CD4-positive, alpha-beta T cell treated with Interleukin-10 for 1 hour (primary cell): Measurements from ENCODE around the gene DET1.
"Not testable (repeated sequence)": the region's sequence is repeated elsewhere in the genome, so short reads cannot be mapped to it uniquely, and the experiment has no call there.

Source experiments
- DNase-seq: peaks from one replicate; pipeline ENCODE4 v3.0.0-alpha.2; 2020

DET1 gene

DNA sequence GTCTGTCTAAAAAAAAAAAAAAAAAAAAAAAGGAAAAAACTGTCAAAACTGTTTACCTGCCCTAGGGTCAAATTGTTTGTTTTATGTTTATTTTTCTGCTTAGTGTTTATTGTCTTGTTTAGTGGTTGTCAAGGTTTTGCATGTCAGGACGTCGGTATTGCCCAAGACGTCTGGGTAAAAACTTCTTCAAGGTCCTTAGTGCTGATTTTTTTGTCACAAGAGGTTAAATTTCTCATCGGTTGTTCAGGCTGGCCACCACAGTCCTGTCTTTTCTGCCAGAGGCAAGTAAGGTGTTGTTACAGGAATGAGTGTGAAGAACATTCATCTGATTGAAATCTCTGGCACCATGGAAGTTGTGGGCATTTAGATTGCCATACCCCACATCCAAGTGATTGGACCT is 7.0 kb downstream of the DET1 start:
- no peak for DNase-seq

DNA sequence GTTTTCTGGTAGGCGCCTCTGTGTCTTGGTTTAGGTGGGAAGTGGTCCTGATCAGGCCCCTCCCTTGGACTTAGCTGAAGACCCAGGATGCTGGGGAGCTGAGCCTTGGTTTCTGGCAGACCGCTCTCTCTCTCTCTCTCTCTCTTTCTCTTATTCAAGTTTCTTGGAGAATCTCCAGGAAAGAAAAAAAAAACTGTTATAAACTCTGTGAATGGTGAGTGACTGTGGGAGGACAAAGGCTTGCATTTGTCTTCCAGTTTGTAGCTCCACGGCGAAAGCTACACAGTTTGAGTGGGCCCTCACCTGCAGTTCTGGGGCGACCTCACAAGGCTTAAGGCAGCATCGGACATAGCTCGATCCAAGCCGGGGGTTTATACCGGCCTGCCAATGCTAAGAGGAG is 7.5 kb downstream of the DET1 start:
- no peak for DNase-seq

- no peak for DNase-seq
Observed at GRCh38 chr15:88537591-88538317, 8.7 kb downstream of the DET1 start.

DNA sequence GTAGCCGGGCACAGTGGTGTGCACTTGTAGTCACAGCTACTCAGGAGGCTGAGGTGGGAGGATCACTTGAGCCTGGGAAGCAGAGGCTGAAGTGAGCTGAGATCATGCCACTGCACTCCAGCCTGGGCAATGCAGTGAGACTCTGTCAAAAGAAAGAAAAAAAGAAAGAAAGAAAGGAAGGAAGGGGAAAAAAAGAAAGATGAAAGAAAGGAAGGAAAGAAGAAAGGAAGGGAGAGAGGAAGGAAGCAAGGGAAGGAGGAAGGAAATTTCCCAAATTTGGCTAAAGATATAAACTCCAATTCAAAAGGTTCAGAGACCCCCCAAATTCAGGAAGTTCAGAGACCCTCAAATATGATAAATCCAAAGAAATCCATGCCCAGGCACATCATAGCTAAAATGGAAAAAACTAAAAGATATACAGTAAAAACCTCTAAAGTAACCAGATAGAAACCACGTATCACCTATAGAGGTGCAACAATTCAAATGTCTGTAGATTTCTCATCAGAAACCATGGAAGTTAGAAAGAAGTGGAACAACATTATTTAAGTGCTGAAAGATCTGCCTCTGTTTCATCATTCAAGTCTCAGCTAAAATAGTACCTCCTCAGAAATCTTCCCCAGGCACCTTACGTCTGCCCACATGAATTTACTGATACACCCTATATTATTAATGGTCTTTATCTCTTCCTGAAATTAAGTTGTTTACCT is 10.7 kb downstream of the DET1 start:
- DNase-seq: no peak

- no peak for DNase-seq
Observed at GRCh38 chr15:88535100-88535499, 11.4 kb downstream of the DET1 start.

GRCh38 chr15:88533376-88533775 is 13.1 kb downstream of the DET1 start:
- DNase-seq: no peak

GRCh38 chr15:88529021-88529630 is 17.4 kb downstream of the DET1 start:
- no peak for DNase-seq

DNA sequence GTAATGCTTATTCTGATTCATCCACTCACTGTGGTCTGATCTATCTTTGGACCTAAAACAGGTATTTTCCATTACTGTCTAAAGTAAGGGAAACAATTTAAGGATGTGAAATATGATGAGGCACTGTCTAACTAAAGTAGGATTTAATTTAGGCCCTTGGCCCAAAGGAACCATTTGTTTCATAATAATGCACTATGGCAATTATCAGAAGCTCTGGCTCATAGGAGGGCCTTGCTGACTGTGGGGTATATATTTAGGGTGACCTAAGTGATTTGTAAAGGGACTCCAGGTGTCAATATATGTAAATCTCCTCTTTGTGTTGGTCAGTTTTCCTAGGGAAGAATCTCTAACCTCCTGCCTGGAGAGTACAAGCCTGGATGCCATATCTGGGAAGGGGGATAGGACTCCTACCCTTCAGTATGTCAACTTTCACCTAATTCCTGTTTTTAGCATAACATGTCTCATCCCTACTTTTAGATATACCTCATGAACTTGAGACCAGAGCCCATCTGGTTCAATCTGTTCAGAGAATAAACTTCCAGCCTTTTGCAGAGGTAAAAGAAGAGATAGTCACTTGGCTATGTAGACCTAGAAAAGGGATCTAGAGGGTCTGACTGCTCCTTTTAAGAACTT is 20.1 kb downstream of the DET1 start:
- DNase-seq: no peak

DNA sequence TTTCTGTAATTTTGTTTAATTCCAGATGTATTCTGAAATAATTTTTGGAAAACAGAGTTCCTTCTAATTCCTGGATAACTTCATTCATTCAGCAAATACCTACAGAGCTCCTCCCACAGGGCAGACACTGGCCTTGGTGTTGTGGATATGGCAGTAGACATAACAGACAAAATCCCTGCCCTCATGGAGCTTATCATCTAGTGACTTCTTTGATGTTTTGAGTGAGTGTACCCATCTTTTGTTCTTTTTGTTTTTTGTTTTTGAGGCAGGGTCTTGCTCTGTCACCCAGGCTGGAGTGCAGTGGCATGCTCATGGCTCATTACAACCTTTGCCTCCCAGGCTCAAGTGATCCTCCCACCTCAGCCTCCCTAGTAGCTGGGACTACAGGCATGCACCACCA is 21.1 kb downstream of the DET1 start:
- DNase-seq: no peak

DNA sequence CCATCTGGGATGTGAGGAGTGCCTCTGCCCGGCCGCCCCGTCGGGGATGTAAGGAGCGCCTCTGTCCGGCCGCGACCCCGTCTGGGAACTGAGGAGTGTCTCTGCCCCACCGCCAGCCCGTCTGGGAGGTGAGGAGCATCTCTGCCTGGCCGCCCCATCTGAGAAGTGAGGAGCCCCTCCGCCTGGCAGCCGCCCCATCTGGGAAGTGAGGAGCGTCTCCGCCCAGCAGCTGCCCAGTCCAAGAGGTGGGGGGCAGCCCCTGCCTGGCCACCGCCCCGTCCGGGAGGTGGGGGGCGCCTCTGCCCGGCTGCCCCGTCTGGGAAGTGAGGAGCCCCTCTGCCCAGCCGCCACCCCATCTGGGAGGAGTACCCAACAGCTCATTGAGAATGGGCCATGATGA is 22.4 kb downstream of the DET1 start:
- DNase-seq: not testable (repeated sequence)

GRCh38 chr15:88518903-88519302 is 27.6 kb downstream of the DET1 start:
- no peak for DNase-seq

- DNase-seq: no peak
Observed at GRCh38 chr15:88513195-88513594, 33.3 kb downstream of the DET1 start.

- no peak for DNase-seq
Observed at GRCh38 chr15:88512601-88513000, 33.9 kb downstream of the DET1 start.

DNA sequence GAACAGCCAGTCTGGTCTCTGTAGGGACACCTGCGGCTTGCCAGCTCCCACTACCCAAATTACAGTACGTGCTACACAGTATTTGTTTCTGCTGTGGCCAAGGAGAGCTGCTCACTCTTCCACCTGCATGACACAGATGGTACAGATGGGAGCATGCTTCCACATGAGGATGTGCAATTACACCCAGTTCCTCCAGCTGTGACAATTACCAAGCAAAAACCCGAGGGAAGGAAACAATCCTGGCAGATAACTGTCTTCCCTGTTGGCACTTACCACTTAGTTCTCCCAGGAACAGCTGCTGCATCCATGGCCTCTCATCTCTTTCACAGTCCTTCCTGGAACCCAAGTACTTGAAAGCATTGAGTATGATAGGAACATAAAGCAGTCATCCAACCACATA is 34.4 kb downstream of the DET1 start:
- DNase-seq: no peak

DNA sequence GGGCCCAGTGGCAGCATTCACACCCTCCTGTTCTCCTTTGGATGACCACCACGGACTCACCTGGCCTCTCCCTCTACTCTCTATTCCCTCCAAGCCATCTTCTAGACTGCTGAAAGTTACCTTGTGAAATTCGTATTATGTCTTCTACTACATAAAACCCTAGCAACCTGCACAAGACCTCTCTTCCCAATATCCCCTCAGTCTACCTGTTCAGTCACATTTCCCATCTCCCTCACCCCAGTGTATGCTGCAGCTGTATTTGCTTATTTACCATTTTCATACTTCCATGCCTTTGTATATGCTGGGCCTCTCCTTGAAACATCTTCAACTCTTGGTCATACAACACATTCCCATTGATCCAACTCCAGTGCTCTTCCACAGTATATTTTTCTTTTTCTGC is 35.3 kb downstream of the DET1 start:
- no peak for DNase-seq

GRCh38 chr15:88509964-88510363 is 36.5 kb downstream of the DET1 start:
- DNase-seq: no peak

- no peak for DNase-seq
Observed at GRCh38 chr15:88509321-88509720, 37.2 kb downstream of the DET1 start.

GRCh38 chr15:88506628-88507027 is 39.9 kb downstream of the DET1 start:
- no peak for DNase-seq

DNA sequence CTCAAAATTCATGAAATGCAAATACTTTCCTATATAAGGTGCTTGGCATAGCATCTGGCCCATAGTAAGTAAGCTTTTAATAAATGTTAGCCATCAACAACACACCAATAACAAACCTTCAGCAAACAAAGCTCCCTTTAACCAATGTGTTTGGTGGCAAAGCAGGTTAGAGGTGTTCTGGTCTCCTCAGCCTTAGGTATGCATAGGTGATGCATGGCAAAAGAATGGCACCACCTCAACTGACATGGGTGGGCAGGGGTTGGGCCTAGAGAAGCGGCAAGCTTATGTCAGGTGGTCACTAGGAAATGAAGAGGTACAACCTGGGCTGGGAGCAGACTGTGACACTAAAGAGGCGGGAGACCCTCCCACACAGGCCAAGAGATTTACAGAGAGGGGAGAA is 40.8 kb downstream of the DET1 start:
- DNase-seq: no peak

DNA sequence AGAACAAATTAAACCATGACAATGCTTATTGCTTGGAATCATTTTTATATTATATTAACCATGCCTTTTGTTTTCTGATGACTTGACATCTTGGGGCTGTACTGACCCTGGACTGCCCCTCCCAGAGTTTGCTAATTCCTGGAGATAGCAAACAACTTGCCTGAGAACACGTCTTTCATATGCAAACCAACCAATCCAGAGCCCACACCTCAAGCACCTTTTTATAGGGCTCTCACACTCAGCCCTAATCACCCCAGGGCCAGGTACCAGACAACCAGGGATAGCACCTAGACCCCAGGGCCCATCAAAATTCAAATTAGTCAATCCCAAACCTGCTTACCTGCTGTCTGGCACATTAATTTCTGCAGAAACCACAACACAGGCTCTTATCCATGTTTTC is 42.0 kb downstream of the DET1 start:
- no peak for DNase-seq

GRCh38 chr15:88498996-88499395 is 47.5 kb downstream of the DET1 start:
- DNase-seq: no peak

- no peak for DNase-seq
Observed at GRCh38 chr15:88497109-88497765, 49.2 kb downstream of the DET1 start.

DNA sequence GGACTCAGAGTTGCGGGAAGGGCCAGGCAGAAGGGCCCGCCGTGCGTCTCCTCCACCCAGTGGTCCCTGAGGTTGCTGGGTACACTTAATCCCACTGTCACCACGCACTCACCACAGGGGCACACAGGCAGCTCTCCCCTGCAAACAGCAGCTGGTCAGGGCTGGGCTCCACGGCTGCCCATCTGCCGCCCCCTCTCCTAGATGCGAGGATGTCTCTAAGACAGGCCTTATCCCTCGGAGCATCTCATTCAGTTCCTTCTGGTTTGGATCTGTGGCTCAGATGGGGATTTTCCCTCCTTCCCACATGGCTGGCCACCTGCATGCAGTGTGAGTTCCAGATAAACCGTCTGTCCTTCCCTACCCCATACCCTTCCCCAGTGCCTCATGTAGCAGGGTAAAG is 52.6 kb downstream of the DET1 start:
- DNase-seq: no peak
